Endothelial cell (in vitro differentiated cells): ENCODE results near the gene LRCH2. TPM values are rescaled to one million over a fixed set of nuclear protein-coding genes. Genes with fewer than 3 reads are reported as not detected.

Experiments
- DNase-seq: peaks from one replicate; pipeline ENCODE4 v3.0.0; 2021; ENCODE audit warnings: low spot score
- H3K27ac Mint-ChIP-seq: one replicate; pipeline ENCODE4 v1.8.0; 2021; ENCODE audit warnings: mixed read lengths, inconsistent platforms; ENCODE audit not compliant: unreplicated experiment
- H3K27me3 Mint-ChIP-seq: one replicate; pipeline ENCODE4 v1.8.0; 2021; ENCODE audit warnings: mild to moderate bottlenecking, moderate library complexity, mixed read lengths, inconsistent platforms; ENCODE audit not compliant: unreplicated experiment
- H3K36me3 Mint-ChIP-seq: one replicate; pipeline ENCODE4 v1.8.0; 2021; ENCODE audit warnings: mild to moderate bottlenecking, low read depth, mixed read lengths, inconsistent platforms; ENCODE audit not compliant: unreplicated experiment
- H3K4me1 Mint-ChIP-seq: one replicate; pipeline ENCODE4 v1.8.0; 2021; ENCODE audit warnings: mild to moderate bottlenecking, mixed read lengths, inconsistent platforms; ENCODE audit not compliant: unreplicated experiment
- H3K4me3 Mint-ChIP-seq: one replicate; pipeline ENCODE4 v1.8.0; 2021; ENCODE audit warnings: mild to moderate bottlenecking, mixed read lengths, inconsistent platforms; ENCODE audit not compliant: unreplicated experiment
- H3K9me3 Mint-ChIP-seq: one replicate; pipeline ENCODE4 v1.8.0; 2021; ENCODE audit warnings: mixed read lengths, inconsistent platforms; ENCODE audit not compliant: unreplicated experiment
- CTCF ChIP-seq: fragments of 200-600 bp; sonication (generic); IDR thresholded peaks from one replicate; pipeline ENCODE4 v1.5.0; 2021; ENCODE audit warnings: antibody characterized with exemption; ENCODE audit not compliant: unreplicated experiment
- long read RNA-seq: library from polyadenylated mRNA; unstranded; transcript quantifications from one replicate; pipeline ENCODE4 v2.0.0, GENCODE V29; 2020; ENCODE audit not compliant: unreplicated experiment
- total RNA-seq: library from RNA; stranded (reverse); fragmentation: NEBNext Ultra II Directional; extraction: Animal tissue kit (Norgen Biotek cat#: 25700); gene quantifications from one replicate; pipeline ENCODE4 v1.2.1, GENCODE V29; 2021; ENCODE audit not compliant: unreplicated experiment

Gene LRCH2
- total RNA-seq: 3.7 TPM
- long read RNA-seq: 0 reads

DNA sequence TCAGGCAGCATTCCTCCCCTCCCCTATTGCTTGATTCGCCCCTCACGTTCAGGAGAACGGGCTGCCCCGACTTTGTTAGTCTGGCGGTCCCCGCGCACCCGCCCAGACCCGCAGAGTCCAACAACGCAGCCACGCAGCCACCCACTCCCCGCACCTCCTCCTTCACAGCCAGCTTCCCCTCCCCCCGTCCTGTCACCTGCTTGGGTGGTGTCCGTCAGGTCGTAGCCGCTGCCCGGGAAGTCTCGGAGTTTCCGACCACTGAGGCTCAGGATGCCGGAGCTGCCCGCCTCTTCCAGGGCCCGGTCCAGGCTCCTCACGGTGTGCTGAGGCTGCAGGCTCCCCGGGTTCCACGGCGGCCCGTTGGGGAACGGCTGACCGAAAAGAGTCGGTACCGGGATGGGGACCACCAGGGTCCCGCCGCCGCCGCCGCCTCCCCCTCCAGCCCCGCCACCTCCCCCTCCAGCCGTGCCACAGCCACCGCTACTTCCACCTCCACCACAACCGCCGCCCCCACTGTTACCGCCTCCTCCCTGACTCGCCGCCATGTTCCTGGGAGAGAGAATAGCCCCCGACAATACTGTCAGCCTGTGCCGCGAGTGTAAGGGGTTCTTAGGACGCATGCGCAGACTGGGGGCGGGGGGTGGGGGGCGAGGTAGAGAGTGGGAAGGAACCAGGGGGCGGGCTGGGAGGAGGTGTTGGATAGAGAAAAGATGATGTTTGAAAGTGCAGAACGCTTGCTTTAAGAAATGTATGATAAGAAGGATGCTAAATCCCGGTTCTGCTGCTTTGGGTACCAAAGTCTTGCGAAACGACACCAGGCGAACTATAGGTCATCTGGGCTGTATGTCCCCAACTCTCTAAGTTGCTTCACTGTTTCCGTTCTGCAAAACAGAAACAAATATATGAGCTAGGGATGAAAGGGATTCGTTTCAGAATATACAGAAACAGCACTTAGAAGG lies at the start of gene LRCH2:
TSS of gene LRCH2 (minus strand) at position 600 of the 959 bp plus-strand sequence. CDS start at position 545, 55 bp downstream.
- no peaks in the 10 kb centered on the region for H3K27me3 Mint-ChIP-seq
- DNase-seq: peak; percentile 14

GRCh38 chrX:115269051-115269683 lies 35.3 kb upstream of the LRCH2 start:
- no peaks in the 10 kb centered on the region for H3K4me1 Mint-ChIP-seq
- no peak overlapping the region for H3K4me3 Mint-ChIP-seq
- H3K9me3 Mint-ChIP-seq: no peaks in the 10 kb centered on the region
- no peaks in the 10 kb centered on the region for H3K27me3 Mint-ChIP-seq
- no peaks in the 10 kb centered on the region for H3K36me3 Mint-ChIP-seq
- no peak for DNase-seq
- no peak overlapping the region for H3K27ac Mint-ChIP-seq
- no peak for TF ChIP-seq CTCF

More for the DNA sequence above, at the start of gene LRCH2:
- H3K4me1 Mint-ChIP-seq: peaks cover 6% of the 10 kb centered on the region
- peak within 1 kb of the TSS; percentile 94 for H3K4me3 Mint-ChIP-seq
- peak within 1 kb of the TSS; percentile 67 for H3K27ac Mint-ChIP-seq
- no peaks in the 10 kb centered on the region for H3K9me3 Mint-ChIP-seq
- no peak for TF ChIP-seq CTCF
- no peaks in the 10 kb centered on the region for H3K36me3 Mint-ChIP-seq

DNA sequence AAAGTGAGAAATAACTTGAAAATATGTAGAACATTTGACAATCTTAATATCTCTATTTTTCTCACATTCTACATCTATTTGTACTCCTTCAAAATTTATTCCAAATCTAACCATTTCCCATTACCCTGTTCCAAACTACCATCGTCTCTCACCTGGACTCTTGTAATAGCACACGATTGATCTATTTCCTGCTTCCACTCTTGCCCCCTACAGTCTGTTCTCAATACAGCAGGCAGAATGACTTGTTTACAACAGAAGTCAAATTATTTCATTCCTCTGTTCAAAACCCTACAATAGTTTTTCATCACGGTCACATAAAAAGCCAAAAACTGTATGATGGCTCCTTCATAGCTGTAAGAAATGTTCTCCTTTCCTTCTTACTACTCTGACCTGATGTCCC lies 34.5 kb upstream of the LRCH2 start:
- no peak for DNase-seq
- H3K27me3 Mint-ChIP-seq: no peaks in the 10 kb centered on the region
- peak; percentile 40 for TF ChIP-seq CTCF
- H3K9me3 Mint-ChIP-seq: no peaks in the 10 kb centered on the region
- H3K4me3 Mint-ChIP-seq: no peak overlapping the region
- H3K4me1 Mint-ChIP-seq: no peaks in the 10 kb centered on the region
- H3K27ac Mint-ChIP-seq: no peak overlapping the region
- no peaks in the 10 kb centered on the region for H3K36me3 Mint-ChIP-seq

- Mint-ChIP-seq H3K9me3 (no peaks in the 10 kb centered on the region), H3K27me3 (no peaks in the 10 kb centered on the region), H3K27ac (no peak overlapping the region), H3K4me1 (no peaks in the 10 kb centered on the region), H3K4me3 (no peak overlapping the region), H3K36me3 (no peaks in the 10 kb centered on the region)
- no peak for DNase-seq
- no peak for TF ChIP-seq CTCF
These were observed 32.4 kb upstream of the LRCH2 start for GRCh38 chrX:115266300-115266699.
